ENCODE results near the gene OGT. TPM values are rescaled to one million over a fixed set of nuclear protein-coding genes. Genes with fewer than 3 reads are reported as not detected.
"Not testable (repeated sequence)": the region's sequence is repeated elsewhere in the genome, so short reads cannot be mapped to it uniquely, and the experiment has no call there.

OGT gene
- total RNA-seq, 1 donor from 2014 or later = 146 TPM

GRCh38 chrX:71558920-71559319 is 26.0 kb downstream of the OGT start:
- Mint-ChIP-seq H3K9me3 (ENCODE audit: low read depth) (peaks cover 3% of the 10 kb centered on the region), H3K36me3 (ENCODE audit: insufficient read depth) (peaks cover 18% of the 10 kb centered on the region), H3K4me3 (ENCODE audit: low read depth) (no peak overlapping the region), H3K4me1 (ENCODE audit: low read depth) (peaks cover 7% of the 10 kb centered on the region), H3K27ac (peak overlapping the region; percentile 10), H3K27me3 (no peaks in the 10 kb centered on the region)
- TF ChIP-seq, protein P1, sequence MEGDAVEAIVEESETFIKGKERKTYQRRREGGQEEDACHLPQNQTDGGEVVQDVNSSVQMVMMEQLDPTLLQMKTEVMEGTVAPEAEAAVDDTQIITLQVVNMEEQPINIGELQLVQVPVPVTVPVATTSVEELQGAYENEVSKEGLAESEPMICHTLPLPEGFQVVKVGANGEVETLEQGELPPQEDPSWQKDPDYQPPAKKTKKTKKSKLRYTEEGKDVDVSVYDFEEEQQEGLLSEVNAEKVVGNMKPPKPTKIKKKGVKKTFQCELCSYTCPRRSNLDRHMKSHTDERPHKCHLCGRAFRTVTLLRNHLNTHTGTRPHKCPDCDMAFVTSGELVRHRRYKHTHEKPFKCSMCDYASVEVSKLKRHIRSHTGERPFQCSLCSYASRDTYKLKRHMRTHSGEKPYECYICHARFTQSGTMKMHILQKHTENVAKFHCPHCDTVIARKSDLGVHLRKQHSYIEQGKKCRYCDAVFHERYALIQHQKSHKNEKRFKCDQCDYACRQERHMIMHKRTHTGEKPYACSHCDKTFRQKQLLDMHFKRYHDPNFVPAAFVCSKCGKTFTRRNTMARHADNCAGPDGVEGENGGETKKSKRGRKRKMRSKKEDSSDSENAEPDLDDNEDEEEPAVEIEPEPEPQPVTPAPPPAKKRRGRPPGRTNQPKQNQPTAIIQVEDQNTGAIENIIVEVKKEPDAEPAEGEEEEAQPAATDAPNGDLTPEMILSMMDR (IDR thresholded peaks at IDR 0.05; ENCODE audit: unreplicated experiment) = no peak
- DNase-seq (ENCODE audit: low spot score, unreplicated experiment) = no peak

GRCh38 chrX:71559773-71560172 is 26.9 kb downstream of the OGT start:
- H3K27ac Mint-ChIP-seq; DNase-seq (ENCODE audit: low spot score, unreplicated experiment); H3K27me3 Mint-ChIP-seq; H3K4me3 Mint-ChIP-seq (ENCODE audit: low read depth); H3K4me1 Mint-ChIP-seq (ENCODE audit: low read depth); H3K9me3 Mint-ChIP-seq (ENCODE audit: low read depth): not testable (repeated sequence)
- H3K36me3 Mint-ChIP-seq (ENCODE audit: insufficient read depth) = peaks cover 21% of the 10 kb centered on the region

DNA sequence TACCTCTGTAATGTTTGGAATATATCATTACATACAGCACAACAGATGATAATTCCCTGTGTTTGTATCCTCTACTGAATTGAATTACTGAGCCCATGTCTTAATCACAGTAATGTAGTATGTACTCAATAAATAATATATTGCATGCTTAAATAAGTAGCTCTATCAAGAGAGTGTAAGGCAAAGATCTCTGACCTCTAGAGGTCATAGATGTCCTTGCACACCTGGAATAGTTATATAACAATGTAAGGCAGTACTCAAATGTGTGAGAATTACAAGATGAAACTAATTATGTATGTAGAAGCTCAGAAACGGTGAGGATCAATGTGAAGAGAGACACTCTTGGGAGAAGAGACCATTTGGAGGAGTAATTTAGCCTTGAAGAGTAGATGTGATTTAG is 31.0 kb downstream of the OGT start:
- TF ChIP-seq, protein P1 (IDR thresholded peaks at IDR 0.05; ENCODE audit: unreplicated experiment) = no peak
- DNase-seq (ENCODE audit: low spot score, unreplicated experiment) = no peak
- peaks cover 5% of the 10 kb centered on the region for H3K9me3 Mint-ChIP-seq (ENCODE audit: low read depth)
- no peaks in the 10 kb centered on the region for H3K4me1 Mint-ChIP-seq (ENCODE audit: low read depth)
- no peak overlapping the region for H3K27ac Mint-ChIP-seq
- no peak overlapping the region for H3K4me3 Mint-ChIP-seq (ENCODE audit: low read depth)
- peaks cover 18% of the 10 kb centered on the region for H3K36me3 Mint-ChIP-seq (ENCODE audit: insufficient read depth)
- no peaks in the 10 kb centered on the region for H3K27me3 Mint-ChIP-seq

DNA sequence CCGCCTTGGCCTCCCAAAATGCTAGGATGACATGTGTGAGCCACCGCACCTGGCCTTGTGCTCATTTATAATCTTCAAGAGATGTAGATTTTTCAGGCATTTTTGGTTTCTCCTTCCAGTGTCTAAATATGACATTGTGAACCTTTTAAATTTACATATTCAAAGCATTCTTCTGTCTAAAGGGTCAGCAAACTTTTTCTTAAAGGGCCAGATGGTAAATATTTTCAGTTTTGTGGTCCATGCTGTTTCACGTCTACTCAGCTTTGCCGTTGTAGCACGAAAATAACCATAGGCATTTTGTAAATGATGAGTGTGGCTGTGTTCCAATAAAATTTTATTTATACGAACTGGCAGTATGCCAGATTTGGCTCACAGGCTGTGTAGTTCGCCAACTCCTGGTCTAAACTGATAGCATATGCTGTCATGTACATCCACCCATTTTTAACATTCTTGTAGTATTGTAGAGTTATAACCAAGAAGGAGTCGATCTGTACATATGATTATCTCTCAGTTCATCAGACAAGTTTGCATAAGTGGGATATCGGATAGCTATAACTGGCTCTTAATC is 32.7 kb downstream of the OGT start:
- peaks cover 16% of the 10 kb centered on the region for H3K36me3 Mint-ChIP-seq (ENCODE audit: insufficient read depth)
- no peak for DNase-seq (ENCODE audit: low spot score, unreplicated experiment)
- peaks cover 5% of the 10 kb centered on the region for H3K9me3 Mint-ChIP-seq (ENCODE audit: low read depth)
- H3K27me3 Mint-ChIP-seq = no peaks in the 10 kb centered on the region
- H3K27ac Mint-ChIP-seq = no peak overlapping the region
- H3K4me3 Mint-ChIP-seq (ENCODE audit: low read depth) = no peak overlapping the region
- TF ChIP-seq, protein P1 (IDR thresholded peaks at IDR 0.05; ENCODE audit: unreplicated experiment) = no peak
- no peaks in the 10 kb centered on the region for H3K4me1 Mint-ChIP-seq (ENCODE audit: low read depth)

DNA sequence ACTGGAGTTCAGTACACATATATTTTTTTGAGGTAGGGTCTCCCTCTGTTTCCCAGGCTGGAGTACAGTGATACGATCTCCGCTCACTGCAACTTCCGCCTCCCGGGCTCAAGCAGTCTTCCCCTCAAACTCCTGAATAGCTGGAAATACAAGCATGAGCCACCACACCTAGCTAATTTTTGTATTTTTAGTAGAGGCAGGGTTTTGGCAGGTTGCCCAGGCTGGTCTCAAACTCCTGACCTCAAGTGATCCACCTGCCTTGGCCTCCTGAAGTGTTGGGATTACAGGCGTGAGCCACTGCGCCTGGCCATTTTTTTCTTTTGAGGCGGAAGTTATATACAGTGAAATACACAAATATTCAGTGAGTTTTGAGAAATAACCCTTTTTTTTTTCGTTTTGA is 38.5 kb downstream of the OGT start:
- peaks cover 27% of the 10 kb centered on the region for H3K36me3 Mint-ChIP-seq (ENCODE audit: insufficient read depth)
- H3K9me3 Mint-ChIP-seq (ENCODE audit: low read depth); H3K27me3 Mint-ChIP-seq; H3K4me3 Mint-ChIP-seq (ENCODE audit: low read depth); DNase-seq (ENCODE audit: low spot score, unreplicated experiment); H3K27ac Mint-ChIP-seq; H3K4me1 Mint-ChIP-seq (ENCODE audit: low read depth): not testable (repeated sequence)

DNA sequence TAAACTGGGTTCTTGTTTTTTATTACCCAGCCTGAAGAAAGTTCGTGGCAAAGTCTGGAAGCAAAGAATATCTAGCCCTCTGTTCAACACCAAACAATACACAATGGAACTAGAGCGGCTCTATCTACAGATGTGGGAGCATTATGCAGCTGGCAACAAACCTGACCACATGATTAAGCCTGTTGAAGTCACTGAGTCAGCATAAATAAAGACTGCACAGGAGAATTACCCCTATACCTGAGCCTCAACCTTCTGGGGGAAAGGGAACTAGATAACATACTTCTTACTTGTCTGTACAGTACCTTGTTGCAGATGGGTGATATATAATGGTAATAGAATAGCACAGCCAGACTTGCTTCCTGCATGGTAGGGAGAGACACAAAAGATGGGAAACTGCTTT is 40.7 kb downstream of the OGT start:
- no peak for DNase-seq (ENCODE audit: low spot score, unreplicated experiment)
- Mint-ChIP-seq H3K4me1 (ENCODE audit: low read depth) (no peaks in the 10 kb centered on the region), H3K27ac (no peak overlapping the region), H3K9me3 (ENCODE audit: low read depth) (peaks cover 3% of the 10 kb centered on the region), H3K36me3 (ENCODE audit: insufficient read depth) (peaks cover 30% of the 10 kb centered on the region), H3K4me3 (ENCODE audit: low read depth) (no peak overlapping the region), H3K27me3 (no peaks in the 10 kb centered on the region)
- TF ChIP-seq, protein P1 (IDR thresholded peaks at IDR 0.05; ENCODE audit: unreplicated experiment) = no peak
